Activated CD4-positive, alpha-beta T cell treated with anti-CD3 and anti-CD28 coated beads, Interleukin-2, amount 50 U/mL, for 48 hours (primary cell): ENCODE data around the gene HOXB2.
A peak's percentile ranks its signal among the peaks of the same experiment; 100 is the strongest.

Source experiments
- DNase-seq, 2 experiments: peaks; one replicate each; pipeline ENCODE4 v3.0.0-alpha.2; 2020

Gene HOXB2

DNA sequence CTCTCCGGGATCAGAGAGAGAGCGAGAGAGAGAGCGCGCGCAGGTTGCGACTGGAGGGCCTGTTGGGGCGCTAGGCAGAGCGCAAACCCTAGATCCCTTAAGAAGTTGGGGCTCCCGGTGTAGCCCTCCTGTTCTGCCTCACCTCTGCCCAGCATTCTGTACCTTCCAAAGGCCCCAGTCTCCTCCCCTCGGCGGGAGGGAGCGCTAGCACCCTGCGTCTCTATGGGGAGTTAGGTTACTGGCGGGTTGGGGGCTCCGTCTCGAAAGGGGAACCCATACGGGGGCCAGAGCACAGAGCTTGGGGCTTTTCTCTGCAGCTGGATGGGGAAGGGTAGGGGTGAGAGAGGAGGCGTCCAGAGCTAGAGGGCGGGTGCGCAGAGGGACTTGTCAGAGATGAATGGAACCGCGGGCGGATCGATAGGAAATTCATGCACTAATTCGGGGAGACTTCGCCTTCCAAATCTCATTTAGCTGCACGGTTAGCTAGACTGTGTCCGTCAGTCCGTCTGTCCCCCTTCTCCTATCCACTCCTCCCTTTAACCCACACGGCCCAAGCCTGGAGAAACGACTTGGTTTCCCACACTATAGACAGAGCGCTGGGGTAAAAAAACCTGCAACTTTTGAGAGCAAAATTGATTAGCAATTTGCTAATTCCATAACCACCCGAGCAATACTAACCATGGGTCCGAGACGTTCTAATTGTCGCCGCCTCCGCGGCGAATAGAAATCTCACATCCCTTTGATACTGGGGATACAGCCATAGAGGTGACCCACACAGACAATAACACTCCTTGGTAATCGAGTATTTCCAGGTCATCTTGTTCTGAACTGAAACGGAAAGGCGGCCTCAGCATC lies 33.9 kb upstream of the HOXB2 start:
- peak; percentile 29 to 38 for DNase-seq

DNA sequence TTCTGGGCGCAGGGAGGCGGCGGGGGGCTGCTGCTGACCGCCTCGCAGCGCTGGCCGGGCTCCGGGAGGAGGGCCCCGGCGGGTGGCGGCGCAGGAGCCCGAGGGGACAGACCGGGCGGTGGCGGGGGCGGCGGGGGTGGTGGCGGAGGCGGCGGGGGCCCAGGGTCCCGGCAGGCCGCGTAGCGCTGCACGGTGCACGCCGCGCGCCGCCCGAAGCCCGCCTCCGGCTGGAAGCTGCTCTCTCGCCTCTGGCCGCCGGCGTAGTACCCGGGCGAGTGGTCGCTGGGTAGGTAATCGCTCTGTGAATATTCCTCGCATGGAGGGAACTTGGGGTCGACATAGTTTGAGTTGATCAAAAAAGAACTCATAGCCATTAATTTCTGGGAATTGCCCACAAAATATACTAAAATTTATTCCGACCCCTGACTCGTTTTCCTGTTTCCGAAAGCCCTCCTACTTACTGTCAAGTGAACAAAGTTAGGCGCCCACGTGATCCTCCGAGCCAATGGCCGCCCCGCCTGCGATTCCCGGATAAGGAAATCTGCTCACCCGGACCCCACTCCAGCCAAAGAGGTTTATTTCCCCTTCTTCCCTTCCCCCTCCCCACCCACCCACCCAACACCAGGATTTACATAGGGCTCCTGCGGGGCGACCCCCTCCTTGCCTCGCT lies 33.2 kb upstream of the HOXB2 start, which contains the start of gene HOXB4:
Gene HOXB4, minus strand, starts transcription at position 405 of the 670 bp plus-strand sequence. Its CDS starts 31 bp downstream, at position 374.
- DNase-seq: peak; percentile 74 to 81

DNA sequence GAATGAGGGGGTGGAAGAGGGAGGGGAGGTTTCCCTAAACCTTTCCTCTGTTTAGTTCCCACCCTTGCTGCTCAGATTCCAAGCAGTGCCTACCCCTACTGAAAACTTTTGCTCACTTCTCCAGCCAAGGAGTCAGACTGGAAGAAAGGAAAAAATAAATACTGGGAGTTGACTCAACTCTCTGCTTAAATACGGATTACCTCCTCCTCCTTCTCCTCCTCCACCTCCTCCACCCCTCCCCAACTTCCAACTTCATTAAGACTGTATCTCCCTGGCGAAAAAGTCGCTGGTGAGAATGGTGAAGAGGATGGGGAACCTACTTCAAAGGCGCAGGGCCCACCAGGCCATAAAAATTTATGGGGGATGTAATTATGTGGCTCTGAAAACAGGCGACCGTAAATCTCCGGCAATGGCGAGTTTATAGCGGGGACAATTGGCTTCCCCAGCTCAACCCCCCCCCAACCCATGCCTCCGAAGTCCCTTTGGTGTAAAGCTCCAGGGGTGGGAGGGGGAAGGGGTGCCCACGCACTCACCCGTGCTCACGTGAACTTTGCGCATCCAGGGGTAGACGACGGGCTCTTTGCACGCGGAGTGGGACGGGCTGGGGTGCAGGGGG lies 32.5 kb upstream of the HOXB2 start:
- DNase-seq: no peak

DNA sequence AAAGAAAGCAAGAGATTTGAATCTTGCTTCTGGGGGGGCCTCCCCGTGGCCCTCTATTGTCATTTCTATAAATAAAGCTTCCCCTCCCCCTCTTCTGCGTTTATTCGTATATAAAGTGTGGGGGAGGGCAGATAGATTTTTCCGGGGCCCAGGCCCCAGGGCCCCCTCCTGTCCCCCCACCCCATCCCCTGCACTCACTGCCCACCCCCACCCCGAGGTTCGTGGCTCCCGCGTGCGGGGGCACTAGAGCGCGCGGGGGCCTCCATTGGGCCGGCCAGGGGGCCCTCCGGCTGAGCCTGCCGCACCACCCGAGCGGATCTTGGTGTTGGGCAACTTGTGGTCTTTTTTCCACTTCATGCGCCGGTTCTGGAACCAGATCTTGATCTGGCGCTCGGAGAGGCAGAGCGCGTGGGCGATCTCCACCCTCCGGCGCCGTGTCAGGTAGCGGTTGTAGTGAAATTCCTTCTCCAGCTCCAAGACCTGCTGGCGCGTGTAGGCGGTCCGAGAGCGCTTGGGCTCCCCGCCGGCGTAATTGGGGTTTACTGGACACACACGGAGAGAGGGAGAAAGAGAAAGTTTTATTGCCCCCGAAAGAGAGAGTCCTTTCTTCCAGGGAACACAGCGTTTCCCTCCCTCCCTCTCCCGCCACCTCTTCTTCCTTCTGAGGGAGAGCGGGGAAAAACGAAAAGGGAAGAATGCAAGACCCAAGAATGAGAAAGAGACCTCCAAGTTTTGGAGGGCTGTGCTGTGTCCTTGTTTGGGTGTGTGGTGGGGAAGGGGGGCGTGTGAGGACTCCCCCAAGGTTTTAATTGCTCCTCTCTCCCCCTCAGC lies 31.8 kb upstream of the HOXB2 start:
- no peak for DNase-seq

DNA sequence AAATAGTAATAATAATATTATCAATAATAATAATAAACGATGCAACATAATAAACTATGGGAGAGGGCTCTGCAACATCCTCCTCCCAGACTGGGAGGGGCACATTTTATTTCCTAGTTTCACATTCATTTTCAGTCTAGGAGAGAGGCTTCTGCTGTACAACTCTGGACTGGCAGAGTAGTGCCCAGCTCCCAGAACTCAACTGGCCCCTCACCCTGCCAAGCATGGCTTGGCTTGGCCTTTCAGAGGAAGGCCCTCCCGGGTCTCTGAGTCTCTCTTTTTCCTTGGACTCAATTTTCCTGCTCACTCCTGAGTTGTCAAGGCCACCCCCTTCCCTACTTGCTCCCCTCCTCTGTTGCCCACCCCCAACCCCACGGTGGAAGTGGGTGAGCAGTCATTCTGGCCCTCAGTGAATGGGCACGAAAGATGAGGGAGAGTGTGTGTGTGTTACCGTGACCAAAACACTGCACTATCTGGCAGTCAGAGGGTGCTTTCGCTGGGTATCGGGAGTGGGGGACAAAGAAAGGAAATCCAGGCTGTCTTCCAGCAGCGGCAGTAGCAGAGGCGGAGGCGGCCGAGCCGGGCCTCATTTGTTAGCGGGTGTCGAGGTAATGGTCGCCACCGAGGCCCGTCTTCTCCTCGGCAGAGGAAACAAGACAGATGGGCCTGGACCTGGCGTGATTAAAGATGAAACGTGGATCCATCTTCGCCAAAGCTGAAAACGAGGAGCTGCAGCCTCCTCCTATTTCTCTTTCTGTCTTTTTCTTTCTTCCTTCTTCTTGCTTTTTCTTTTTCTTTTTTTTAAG lies 31.0 kb upstream of the HOXB2 start:
- DNase-seq: no peak

DNA sequence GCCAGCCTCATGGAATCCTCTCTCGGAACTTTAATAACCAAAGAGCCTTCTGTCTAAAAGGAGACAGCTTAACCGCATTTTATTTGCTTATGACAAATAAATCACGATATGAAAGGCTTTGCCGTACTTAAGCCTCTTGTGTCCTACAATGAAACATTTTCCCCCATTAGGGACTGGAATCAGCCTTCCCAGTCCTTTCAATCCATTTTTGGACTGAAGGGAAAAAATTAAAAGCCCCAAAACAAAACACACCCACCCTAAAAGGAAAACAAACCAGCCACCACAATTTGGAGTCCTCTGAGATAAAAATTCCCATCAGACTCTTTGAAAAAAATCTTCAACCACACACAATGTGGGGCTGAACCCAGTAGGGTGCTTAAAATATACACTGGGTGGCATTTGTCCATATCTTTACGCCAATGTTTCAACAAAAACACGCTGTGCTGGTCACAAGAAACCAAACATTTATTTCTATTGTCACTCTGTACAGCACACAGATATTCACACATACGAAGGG lies 30.2 kb upstream of the HOXB2 start:
- DNase-seq: no peak

DNA sequence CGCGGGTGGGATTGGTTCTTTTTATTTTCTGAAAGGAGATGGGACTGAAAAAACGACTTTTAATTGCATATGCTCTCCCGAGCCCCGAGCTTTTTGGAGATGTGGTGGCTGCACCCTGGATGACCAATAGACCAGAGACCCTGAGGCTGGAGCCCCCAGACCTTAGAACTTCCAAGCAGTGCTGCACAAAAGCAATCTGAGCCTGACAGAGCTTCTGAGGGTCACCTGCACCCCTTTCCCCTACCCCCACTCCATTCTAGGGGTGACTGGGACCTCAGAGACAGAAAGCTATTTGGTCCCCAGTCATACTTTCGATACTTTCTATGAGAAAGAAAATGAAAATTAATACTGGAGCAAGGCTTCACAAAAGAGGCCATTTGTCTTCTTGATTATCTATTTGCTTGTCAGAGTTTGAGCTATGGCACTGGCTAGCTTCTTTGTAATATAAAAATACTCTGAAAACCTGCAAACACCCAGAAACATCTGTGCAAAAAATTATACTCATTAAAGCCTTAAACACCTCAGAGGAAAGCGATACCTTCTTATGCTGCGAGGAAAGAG lies 29.7 kb upstream of the HOXB2 start:
- DNase-seq: no peak

DNA sequence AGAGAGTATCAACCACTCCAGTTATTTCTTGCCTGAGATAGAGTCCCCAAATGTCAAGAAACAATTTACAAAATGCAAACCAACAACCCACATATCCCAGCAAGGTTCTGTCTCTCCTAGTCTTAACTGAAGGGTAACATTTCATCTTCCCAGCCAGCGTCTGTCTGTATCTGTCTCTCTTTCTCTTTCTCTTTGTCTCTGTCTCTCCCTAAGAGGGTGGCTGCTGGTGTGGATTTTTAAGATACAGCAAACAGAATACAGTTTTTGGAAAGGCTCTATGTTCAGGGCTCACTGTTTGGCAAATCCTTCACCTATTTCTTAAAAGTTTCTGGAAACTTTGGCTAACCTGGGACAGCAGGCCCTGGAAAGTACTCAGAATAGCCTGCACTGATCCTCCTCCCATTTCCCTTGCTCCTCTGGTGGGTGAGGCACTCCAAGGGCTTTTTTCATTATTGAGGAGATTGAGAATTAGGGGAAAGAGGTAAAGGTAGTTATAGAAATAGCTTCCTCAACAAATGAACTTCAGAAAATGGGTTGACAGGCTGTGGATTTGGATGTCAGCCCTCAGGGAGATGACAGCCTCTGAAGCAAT lies 27.0 kb upstream of the HOXB2 start:
- DNase-seq: no peak

DNA sequence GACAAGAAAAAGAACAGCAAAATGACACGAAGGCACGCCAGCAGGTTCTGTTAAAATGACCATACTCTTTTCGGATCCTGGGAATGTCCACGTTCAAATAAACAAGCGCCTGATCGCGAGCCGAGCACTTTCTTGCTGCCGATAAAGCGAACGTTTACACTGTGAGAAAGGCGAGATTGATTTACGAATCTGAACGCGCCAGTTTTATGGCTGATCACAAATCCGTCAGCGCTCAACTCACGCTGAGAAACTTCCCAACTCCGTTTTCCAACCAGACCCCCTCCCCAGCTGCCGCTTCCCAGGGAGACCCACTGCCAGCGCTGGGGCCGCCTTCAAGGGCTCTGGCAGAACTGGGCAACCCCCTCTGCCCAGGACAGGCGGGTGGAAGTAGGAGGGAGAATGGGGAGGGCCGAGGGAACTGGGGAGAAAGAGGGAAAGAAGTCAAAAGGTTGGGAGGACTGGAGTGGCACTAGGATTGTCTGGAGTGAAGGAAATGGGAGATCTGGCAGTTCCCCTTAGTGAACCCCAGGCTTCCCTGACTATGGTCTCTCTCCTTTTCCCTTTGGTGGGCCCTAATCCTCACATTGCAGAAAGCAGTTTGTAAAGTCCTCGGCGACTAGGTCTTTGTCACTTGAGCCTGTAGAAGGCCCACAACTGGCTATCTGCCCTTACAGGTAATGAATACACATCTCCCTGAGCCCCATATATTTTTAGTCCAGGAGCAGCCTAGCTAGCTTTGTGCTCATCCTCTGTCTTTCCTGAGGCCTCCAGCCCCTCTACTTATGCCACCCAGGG lies 26.3 kb upstream of the HOXB2 start:
- no peak for DNase-seq

DNA sequence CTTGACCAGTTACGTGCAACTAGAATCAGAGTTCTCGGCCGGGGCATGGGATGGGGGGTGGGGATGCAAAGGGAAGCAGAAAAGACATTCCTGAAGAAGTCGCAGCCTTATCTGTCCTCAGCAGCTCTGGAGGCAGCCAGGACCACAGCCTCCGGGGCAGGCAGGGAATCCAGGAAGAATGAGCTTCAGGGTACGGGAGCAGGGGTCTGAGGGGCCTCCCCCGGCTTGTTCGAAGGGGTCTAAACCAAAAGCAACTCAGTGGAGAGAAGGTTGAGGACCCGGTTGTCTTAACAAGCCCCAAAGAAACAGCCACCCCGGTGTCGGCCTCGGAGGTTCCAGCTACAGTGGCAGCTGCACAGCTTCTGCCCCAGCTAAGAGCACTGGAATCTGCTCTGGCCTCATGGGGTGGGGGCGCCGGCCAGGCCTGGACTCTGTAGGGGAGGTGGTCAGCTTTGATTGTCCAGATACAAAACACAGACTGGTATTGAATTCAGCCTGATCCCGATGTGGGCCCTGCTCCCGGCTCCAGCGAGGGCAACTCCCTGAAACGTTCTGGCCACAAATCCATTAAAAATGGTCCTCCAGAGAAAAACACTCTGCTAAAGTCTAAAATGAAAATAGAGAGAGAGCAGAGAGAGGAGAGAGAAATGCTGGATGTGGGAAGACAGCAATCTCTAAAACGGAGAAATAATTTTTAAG lies 25.6 kb upstream of the HOXB2 start:
- DNase-seq: no peak

DNA sequence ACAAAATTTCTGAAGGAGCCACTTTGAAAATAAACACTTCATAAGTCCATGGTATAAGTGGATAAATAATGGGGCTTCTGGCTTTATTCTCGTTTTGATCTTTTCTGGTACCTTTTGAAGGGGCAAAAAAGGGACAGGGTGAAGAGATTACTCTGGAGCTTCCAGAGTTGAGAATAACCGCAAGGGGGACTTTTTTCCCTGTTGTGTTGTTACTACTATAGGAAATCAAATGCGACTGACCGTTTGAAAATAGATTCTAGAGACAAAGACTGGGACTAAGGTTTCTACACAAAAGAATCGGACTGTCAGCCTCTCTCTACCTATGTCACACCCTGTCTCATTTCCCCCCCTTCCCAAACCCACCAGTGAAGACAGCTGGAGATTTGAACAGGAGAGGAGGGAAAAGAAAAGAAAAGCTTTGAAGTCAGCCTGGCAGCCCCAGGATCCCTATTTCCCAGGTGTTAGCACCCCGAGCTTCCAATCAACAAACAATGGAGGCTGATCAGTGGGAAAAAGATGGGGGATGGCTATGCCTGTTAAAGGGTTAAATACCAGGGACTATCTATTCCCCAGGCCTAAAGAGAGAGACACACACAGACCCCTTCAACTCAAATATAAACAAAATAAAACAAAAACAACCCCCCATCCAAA lies 24.9 kb upstream of the HOXB2 start:
- no peak for DNase-seq

DNA sequence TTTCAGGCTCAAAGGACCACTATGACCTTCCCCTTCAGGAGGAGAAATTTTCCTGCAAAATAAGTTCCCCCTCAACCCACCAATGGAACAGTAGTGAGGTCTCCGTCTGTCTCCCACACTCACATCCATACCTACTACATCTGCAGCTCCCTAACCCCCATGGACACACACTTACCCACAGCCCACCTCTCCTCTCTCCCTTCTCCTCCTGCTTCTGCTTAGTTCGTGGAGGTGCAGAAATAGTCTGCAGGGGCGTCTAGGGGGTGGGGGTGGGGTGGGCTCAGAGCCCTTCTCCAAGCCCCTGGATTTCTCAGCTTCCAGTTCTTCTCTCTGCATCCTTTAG lies 24.3 kb upstream of the HOXB2 start:
- DNase-seq: no peak

DNA sequence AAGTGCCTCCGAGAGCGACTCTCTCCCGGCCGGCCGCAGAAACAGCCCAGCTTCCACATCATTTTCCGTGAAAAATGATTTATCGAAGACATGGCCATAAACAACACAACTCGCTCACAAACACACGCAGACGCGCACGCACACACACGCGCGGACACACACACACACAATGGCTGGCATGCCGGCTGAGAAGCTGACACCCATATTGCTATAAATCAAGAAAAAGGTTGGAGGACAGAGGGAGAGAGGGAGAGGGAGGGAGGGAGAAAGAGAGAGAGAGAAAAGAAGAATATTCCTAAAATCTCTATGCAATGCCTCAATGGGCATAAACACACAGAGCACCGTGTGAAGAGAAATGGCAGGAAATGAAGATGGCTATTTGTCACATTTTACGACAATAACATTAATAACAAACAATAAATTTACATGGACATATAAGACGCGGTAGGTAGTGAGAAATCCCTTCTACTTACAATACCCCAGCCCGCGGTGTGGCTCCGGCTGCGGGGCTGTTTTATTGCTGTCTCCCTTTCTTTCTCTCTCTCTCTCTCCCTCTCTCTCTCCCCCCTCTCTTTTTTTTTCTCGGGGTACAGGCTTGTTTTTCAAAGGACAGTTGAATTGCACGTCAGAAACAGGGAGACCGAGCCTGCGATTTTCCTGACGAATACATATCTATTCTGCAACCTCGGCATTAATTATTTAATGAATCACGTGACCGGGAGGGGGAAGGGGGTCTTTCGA lies 23.8 kb upstream of the HOXB2 start:
- no peak for DNase-seq

DNA sequence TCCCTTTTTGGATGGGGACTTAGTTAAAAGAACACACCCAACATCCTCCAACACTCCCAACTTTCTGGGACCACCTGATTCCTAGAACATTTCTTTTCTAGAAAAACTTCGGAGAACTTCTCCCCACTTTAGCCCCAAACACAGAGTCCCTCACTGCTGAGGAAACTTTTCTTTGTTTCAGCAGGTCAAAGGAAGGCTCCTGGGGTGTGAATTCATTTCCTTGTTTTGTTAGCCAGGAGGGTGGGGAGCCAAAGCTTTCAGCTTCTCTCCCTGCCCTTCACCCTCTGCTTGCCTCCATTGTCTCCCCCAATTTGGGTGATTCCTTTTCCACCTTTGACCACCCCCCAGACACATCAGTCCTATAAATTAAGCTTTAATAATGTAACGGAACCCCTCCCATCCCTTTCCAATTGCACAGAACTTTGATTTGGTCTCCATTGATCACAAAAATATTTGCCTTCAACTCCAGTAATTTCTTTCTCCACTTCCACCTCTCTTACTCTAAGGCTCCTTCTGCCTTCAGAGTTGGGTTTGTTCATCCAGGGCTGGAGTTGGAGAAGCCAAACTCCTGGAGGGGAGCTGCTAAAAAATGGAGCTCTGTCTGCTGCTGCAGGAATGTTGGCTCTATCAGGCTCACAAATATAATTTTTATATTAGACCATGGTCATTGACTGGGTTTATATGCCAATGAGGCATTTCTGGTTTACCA lies 22.9 kb upstream of the HOXB2 start:
- DNase-seq: no peak

DNA sequence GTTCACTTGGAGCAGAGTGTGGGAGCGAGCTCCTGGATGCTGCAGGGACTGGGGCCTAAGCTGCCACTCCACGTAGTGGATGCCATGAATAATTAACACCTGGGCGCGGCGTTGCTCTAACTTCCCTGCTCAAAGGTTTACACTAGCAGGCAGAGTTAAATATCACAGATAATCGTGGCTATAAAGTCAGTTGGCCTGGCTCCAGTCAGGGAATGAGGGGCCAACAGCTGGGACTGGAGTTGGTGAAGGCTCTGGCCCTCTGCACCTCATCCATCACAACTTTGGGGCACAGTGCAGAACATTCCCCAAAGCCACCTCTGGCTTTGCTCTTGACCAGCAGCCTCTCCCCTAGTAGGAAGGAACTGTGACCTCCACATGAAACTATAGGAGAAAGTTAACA lies 22.3 kb upstream of the HOXB2 start:
- DNase-seq: no peak

DNA sequence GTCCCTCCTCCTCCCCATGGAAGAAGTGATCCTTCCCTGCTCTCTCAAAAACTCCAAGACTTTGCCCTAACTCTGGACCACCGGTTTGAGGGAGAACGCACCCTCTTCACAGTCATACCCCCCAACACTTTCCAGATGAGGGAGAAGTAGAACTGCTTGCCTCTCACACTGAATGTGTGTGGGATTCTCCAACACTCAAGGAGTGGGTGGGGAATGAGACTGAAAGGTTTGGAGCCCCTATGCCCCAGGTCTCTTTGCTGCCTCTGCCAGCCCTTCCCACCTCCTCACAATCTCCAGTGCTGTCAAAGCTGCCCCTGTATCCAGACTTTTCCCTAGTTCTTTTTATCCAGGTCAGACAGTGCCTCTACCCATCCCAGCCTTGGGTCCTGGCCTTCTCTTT lies 21.8 kb upstream of the HOXB2 start:
- DNase-seq: no peak

DNA sequence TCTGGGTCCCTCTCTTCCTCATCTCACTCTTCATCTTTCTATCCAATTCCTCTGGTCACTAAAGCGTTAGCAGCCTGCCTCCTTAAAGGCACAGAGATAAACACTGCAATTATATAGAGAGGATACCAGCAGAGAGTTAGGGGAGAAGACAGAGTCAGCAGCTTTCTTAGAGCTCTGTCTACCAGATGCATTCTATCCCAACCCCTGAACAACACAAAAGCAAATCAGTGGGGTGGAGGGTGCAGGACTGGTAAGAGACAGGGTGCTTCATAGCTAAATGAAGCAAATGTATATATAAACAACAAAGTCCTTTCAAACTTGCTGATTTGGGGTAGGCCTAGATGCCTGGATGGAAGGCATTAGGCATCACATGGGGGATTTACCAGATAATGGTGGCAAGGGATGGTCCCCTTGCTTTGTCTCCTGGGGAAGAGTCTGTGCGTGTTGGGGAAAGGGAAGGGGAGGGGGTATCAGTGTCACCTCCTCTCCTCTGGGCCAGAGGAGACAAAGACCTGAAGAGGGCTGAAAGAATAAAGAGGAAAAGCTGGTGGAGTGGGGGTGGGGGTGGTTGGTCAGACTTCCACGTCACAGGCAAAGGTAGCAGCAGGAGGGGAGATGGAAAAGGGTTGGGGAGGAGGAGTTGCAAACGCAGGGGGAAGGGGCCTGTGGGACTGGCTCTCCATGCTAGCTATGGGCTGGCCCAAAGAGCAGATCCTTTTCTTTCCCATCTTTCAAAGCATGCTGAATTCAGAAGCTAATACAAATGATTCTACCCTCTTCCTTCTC lies 21.2 kb upstream of the HOXB2 start:
- DNase-seq: no peak
